Pancreas (tissue), 10 donors: ENCODE data around the gene AP5B1. TPM values are rescaled to one million over a fixed set of nuclear protein-coding genes. Genes with fewer than 3 reads are reported as not detected.

Experiments used
- ATAC-seq, 4 donors: fragments of 200-7000 bp; cut with Tn5 transposase; one replicate each; pipeline versions ENCODE4 v1.8.0 to v1.9.1; 2020; ENCODE audit warnings: mild to moderate bottlenecking in 4 of 4, moderate library complexity in 4 of 4
- DNase-seq, 6 donors: peaks; one replicate each; pipeline ENCODE4 v3.0.0-alpha.2; 2020
- FAIRE-seq: peaks from 2 replicates; lab custom pipeline; 2012; peaks lifted over from hg19 to GRCh38; lab: Jason Lieb, UNC
- H3K27ac ChIP-seq, 4 donors: fragments of 200-600 bp; sonication (generic); 1 replicate in 3 of 4; 2 replicates in 1 of 4; pipeline versions ENCODE4 v1.5.0 to v1.8.0; 2020
- H3K27me3 ChIP-seq, 4 donors: fragments of 200-600 bp; one replicate each; pipeline ENCODE4 v1.8.0; 2021
- H3K36me3 ChIP-seq, 3 donors: fragments of 200-600 bp; sonication (generic) in 1 of 3; one replicate each; pipeline versions ENCODE4 v1.5.0 to v1.8.0; 2020 to 2021
- H3K4me1 ChIP-seq, 3 donors: fragments of 200-600 bp; one replicate each; pipeline ENCODE4 v1.8.0; 2021
- H3K4me3 ChIP-seq, 4 donors: fragments of 200-600 bp; sonication (generic) in 2 of 4; one replicate each; pipeline versions ENCODE4 v1.5.0 to v1.8.0; 2020 to 2021
- H3K9me3 ChIP-seq, 4 donors: fragments of 200-600 bp; one replicate each; pipeline ENCODE4 v1.8.0; 2021
- WGBS, 2 donors: extraction: QIAGEN DNeasy Blood & Tissue Kit; methylation state at CpG; one replicate each; pipeline ENCODE4 v1.1.7; 2013; 5-methylcytosine and 5-hydroxymethylcytosine counted together
- intact Hi-C, 3 donors: fragments of 100-400 bp; cut with DNase I; formaldehyde crosslinking; loops; one replicate each; pipeline versions ENCODE4 v1.11.1 to v1.14.2; 2022
- polyA plus RNA-seq, 2 donors: library from polyadenylated mRNA; stranded (reverse); fragments of 200-250 nt; gene quantifications; one replicate each; pipeline ENCODE4 v1.2.3, GENCODE V29; 2013
- total RNA-seq, 6 donors: library from RNA; stranded (reverse); fragmentation: NEBNext Ultra II Directional in 4 of 6; extraction: Animal tissue kit (Norgen Biotek cat#: 25700) in 4 of 6; gene quantifications; one replicate each; pipeline versions ENCODE4 v1.2.1 to v1.2.4, GENCODE V29; 2021 to 2023
- TF ChIP-seq, protein P1 (sequence below), 4 donors: fragments of 200-600 bp; sonication (generic) in 3 of 4; IDR thresholded peaks; one replicate each; pipeline versions ENCODE4 v1.5.0 to v1.8.0; 2021; ENCODE audit warnings: antibody characterized with exemption in 4 of 4
- donor health status: healthy with polysubstance abuse.
- donor health status: DM: no; HTN: no; CAD: no; lungs with moderate emphysema.
- donor health status: DM: no; HTN: no; CAD: no.
- donor health status: control.
- donor health status: control.
- donor health status: Bipolar disorder and iron deficiency.
- donor health status: DM: yes; HTN: yes; CAD: no.
- donor health status: DM: no; HTN: no; CAD: no.
- donor health status: DM: no; HTN: no; CAD: no.
- donor health status: DM: yes; HTN: yes; CAD: no.

The AP5B1 gene
- total and polyA plus RNA-seq, 8 donors, result 4.2 to 12.7 (median 11.1) TPM

DNA sequence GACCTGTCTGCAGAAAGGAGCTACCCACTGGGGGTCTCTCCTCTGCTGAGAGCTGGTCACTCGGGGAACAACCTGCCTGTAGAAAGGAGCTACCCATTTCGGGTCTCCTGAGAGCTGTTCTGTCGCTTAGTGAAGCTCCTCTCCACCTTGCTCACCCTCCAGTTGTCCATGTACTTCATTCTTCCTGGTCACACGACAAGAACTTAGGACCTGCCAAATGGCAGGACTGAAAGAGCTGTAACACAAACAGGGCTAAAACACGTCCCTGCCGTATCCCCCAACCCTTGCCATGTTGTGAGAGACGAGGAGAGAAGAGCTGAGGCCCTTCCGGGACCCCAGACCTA, 36.1 kb downstream of the AP5B1 start:
- peak in 2 of 4 donors; percentile 24 to 29 for ATAC-seq
- TF ChIP-seq, protein P1, sequence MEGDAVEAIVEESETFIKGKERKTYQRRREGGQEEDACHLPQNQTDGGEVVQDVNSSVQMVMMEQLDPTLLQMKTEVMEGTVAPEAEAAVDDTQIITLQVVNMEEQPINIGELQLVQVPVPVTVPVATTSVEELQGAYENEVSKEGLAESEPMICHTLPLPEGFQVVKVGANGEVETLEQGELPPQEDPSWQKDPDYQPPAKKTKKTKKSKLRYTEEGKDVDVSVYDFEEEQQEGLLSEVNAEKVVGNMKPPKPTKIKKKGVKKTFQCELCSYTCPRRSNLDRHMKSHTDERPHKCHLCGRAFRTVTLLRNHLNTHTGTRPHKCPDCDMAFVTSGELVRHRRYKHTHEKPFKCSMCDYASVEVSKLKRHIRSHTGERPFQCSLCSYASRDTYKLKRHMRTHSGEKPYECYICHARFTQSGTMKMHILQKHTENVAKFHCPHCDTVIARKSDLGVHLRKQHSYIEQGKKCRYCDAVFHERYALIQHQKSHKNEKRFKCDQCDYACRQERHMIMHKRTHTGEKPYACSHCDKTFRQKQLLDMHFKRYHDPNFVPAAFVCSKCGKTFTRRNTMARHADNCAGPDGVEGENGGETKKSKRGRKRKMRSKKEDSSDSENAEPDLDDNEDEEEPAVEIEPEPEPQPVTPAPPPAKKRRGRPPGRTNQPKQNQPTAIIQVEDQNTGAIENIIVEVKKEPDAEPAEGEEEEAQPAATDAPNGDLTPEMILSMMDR (IDR thresholded peaks at IDR 0.05), result no peak
- intact Hi-C loops, result no loop called here

DNA sequence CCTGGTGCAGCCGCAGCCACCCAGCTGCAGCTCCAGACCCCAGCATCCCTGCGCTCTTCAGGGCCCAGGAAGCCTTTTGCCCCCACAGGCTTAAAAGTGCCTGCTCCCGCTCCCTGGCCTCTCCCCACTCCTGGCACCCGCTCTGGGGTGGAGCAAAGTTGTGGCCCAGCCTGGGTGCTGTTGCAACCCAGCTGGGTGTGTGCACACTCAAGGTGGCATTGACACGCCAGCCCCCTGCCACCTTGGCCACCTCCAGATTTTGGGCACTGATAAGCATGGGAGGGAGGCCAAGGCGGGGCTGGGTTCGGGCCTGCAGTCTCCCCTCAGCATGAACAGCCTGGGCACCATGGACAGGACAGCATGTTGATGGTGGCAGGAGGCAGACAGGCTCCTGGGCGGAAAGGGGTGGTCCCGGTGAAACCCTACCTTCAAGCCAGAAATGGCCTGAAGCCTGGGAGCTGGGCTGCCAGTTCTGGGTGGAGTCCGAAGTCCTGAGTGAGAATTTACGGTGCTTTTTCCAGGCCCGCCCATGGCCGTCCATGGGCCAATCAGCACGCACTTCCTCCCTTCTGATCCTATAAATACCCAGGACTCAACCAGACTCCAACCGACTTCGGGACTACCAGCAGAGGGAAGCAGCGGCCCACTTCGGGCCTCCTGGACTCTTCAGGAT, 36.6 kb downstream of the AP5B1 start:
- H3K4me1 ChIP-seq, result no peaks in the 10 kb centered on the region
- no peaks in the 10 kb centered on the region for H3K9me3 ChIP-seq
- DNase-seq (peak; percentile 46 to 71 (median 65)), ATAC-seq (peak; percentile 96 to 100 (median 98)), FAIRE-seq (no peak)
- no peaks in the 10 kb centered on the region for H3K36me3 ChIP-seq
- 53 to 62% methylated on average over 17 to 18 of the region's 18 CpGs for WGBS, 2 donors
- TF ChIP-seq, protein P1 (IDR thresholded peaks at IDR 0.05), result no peak
- peak overlapping the region in 1 of 4 donors; percentile 22 for H3K4me3 ChIP-seq
- H3K27me3 ChIP-seq, result no peaks in the 10 kb centered on the region
- intact Hi-C loops, result no loop called here
- H3K27ac ChIP-seq, result no peak overlapping the region

More for the DNA sequence above, 36.1 kb downstream of the AP5B1 start:
- 64 to 65% methylated on average over 8 of the region's 8 CpGs for WGBS, 2 donors
- Histone ChIP-seq H3K9me3 (no peaks in the 10 kb centered on the region), H3K27me3 (no peaks in the 10 kb centered on the region), H3K4me3 (no peak overlapping the region), H3K36me3 (no peaks in the 10 kb centered on the region), H3K4me1 (no peaks in the 10 kb centered on the region), H3K27ac (no peak overlapping the region)
- FAIRE-seq, result no peak
- DNase-seq, result no peak

DNA sequence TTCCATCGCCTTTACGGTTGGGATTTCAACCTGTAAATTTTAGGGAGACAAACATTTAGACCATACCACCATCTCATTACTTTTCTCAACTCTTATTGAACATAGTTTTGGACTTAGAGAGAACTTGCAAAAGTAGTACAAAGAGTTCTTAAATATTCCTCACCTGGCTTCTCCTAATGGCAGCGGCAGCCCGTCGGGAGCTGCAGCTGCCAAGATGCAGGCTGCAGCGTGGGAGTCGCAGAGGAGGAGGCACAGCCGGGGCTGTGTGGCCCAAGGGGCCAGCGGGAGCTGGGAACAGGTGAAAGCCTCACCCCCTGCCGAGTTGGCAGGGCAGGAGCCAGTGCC, 37.1 kb downstream of the AP5B1 start:
- TF ChIP-seq, protein P1 (IDR thresholded peaks at IDR 0.05), result no peak
- ATAC-seq, result no peak
- WGBS, 2 donors, result 62 to 67% methylated on average over 10 of the region's 10 CpGs

DNA sequence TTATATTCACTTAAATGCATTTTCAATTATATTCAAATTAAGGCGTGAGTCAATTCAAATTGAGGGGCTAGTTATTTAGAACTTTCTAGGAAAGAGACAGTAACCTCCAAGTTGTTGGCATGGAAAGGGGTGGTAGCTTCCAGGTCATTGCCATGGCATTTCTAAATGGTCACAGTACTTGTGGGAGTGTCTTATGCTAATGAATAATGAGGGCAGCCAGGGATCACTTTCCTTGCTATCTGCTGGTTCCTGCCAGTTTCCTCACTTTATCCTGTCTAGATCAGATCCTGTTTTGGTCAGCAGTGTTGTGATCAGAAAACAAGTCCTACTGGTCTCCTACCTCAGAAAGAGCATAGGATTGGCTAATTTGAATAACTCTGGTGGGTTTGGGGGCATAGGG, 38.4 kb downstream of the AP5B1 start:
- TF ChIP-seq, protein P1 (IDR thresholded peaks at IDR 0.05), result no peak
- no peaks in the 10 kb centered on the region for H3K36me3 ChIP-seq
- intact Hi-C loops, result no loop called here
- no peak overlapping the region for H3K4me3 ChIP-seq
- no peaks in the 10 kb centered on the region for H3K27me3 ChIP-seq
- FAIRE-seq (no peak), DNase-seq (no peak), ATAC-seq (no peak)
- H3K4me1 ChIP-seq, result no peaks in the 10 kb centered on the region
- H3K27ac ChIP-seq, result no peak overlapping the region
- 69 to 71% methylated on average over 1 of the region's 1 CpG for WGBS, 2 donors
- no peaks in the 10 kb centered on the region for H3K9me3 ChIP-seq

More for the DNA sequence above, 37.1 kb downstream of the AP5B1 start:
- Histone ChIP-seq H3K4me3 (no peak overlapping the region), H3K27me3 (no peaks in the 10 kb centered on the region), H3K36me3 (no peaks in the 10 kb centered on the region), H3K4me1 (no peaks in the 10 kb centered on the region), H3K9me3 (no peaks in the 10 kb centered on the region), H3K27ac (no peak overlapping the region)
- no peak for FAIRE-seq
- no peak for DNase-seq
- intact Hi-C loops, result no loop called here

DNA sequence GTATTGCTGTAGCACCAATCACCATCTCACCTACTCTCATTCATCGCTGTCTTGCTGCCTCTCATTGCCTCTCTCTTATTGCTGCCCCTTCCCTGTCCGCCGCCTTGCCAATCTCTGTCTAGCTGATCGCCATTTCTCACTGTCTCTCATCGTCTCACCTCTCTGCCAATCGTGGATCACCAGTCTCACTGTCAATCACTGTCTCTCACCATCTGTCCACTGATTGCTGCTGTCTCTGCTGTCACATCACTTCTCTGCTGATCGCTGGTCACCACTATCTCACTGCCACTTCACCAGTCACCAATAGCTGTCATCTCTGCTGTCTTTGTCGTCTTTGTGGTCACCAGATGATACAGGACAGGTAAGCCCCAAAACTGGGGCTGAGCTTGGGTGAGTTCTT, 39.6 kb downstream of the AP5B1 start:
- Histone ChIP-seq H3K4me3 (no peak overlapping the region), H3K4me1 (no peaks in the 10 kb centered on the region), H3K36me3 (no peaks in the 10 kb centered on the region), H3K27ac (no peak overlapping the region), H3K27me3 (no peaks in the 10 kb centered on the region), H3K9me3 (no peaks in the 10 kb centered on the region)
- 64 to 78% methylated on average over 8 of the region's 8 CpGs for whole genome bisulfite sequencing, 2 donors
- TF ChIP-seq, protein P1 (IDR thresholded peaks at IDR 0.05), result no peak
- intact Hi-C loops, result no loop called here
- no peak for ATAC-seq
- DNase-seq, result no peak
- FAIRE-seq, result no peak
